Stimulated activated CD8-positive, alpha-beta memory T cell treated with anti-CD3 and anti-CD28 coated beads, Interleukin-7, amount 100 ng/mL, for 1 hour (primary cell): Measurements from ENCODE around the gene OCLN.
A peak's percentile ranks its signal among the peaks of the same experiment; 100 is the strongest.
"Not testable (repeated sequence)": the region's sequence is repeated elsewhere in the genome, so short reads cannot be mapped to it uniquely, and the experiment has no call there.

Experiments used
- DNase-seq, 2 donors: peaks; one replicate each; pipeline ENCODE4 v3.0.0-alpha.2; 2020; ENCODE audit warnings: low read depth in 2 of 2

The OCLN gene

DNA sequence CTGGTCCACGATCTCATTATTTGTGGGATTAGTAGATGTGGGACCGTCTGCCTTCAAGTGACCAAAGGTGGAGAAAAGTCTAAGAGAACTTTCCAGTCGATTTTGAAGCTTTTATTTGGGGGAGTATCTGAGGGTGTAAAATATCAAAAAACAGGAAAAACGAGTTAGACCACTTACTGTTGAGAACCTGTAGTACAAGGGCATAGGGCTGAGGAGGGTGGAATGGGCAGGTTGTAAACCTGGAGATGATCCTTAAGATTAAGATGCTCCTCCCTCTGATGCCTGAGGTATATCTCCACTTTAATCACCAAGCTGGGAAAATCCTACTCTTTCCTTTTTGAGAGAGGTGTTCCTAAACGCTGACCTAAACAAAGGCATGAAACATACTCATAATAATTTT lies 35.4 kb downstream of the OCLN start:
- no peak for DNase-seq

DNA sequence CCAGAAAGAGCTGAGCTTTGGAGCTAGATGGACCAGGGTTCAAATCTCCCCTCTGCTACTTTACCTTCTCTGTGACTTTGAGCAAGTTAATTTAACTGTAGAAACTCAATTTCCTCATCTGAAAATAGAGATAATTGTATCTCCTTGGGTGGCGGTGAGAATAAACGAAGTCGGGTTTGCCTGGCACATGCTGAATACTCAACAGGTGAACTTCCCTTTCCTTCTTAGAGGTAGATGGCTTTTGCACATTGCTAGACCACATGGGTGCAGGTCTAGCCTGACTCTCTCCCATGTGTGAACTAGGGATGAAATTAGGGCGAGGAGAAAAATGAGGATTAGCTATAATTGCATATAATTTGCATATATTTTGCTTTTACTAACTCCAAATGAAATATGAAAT lies 36.0 kb downstream of the OCLN start:
- DNase-seq = no peak

DNA sequence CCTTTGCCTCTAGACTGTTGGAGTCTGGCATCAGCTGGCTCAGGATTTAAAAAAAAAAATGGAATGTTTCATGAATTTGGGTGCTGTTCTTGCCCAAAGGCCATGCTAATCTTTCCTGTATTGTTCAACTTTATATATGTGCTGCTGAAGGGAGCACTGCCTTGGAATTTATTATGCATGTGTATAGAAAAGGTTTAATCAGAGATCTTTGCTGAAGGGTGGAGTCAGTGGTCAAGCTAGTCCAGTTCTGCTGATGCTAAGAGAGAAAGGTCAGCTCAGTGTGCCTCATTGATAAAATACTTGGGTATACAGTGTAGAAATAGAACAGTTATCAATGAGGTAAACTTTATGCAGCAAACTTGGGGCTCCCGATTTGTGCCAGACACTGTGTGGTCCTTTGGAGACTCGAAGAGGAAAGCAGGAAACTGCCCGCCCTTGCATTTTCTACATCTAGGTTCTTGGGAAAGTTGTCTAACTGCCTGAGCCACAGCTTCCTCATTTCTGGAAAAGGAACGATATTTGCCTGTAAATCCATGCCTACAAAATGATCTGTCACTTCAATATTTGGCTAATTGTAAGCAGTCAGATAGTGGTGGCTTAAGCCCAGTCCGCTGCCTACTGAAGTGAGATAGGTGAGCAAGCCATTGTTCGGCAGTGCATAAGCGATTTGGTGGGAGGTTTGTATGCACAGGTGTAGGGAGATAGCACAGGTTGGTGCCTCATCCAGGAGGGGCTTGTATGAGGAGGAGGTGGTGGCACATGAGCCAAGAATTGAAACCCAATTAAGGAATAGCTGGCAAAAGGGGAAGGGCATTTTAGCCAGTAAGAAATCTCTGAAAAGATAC lies 38.2 kb downstream of the OCLN start:
- no peak for DNase-seq

DNA sequence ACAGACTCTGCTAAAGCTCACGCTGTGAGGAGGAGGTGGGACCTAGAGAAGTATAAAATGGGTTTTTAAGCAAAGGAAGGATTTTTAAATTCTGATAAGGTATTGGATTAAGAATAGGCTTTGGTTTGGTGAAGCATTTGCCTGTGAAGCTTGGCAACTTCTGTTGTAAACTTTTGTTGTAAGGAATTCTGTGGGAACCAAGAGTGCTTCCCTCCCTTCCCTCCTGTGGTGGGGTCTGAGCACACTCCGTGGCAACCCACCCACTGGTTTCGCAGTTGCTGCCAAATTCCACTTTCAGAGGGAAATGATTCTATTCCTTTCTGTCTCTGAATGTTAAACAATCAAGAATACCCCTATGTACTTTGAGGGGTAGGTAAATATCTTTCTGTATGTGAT lies 38.8 kb downstream of the OCLN start:
- DNase-seq = no peak

DNA sequence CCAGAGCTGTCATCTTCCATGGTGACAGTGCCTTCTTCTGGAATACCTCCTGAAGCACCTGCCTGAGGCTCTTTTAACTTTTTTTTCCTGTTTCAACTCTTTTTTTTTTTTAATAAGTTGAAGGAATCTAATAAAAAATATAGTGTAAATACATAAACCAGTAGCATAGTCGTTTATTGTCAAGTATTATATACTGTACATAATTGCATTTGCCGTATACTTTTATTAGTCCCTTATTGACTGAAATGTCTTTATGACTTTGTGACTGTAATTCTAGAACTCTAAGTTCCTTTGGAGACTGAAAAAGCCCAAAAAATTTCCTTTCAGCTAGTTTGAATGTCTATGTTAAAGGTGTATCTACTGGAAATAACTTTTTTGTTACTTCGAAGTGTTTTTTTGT lies 45.3 kb downstream of the OCLN start:
- not testable (repeated sequence) for DNase-seq

DNA sequence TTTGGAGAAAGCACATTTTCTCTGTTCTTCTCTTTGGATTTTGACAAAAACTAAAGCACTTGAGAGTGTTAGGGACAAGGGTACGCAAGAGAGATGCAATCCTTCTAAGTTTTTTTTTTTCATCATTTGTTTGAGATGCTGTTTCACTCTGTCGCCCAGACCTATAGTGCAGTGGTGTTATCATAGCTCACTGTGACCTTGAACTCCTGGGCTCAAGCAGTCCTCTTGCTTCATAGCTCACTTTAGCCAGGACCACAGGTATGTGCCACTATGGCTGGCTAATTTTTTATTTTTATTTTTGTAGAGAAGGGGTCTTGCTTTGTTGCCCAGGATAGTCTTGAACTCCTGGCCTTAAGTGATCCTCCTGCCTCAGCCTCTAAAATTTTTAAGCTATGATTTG lies 46.1 kb downstream of the OCLN start:
- DNase-seq = not testable (repeated sequence)

DNA sequence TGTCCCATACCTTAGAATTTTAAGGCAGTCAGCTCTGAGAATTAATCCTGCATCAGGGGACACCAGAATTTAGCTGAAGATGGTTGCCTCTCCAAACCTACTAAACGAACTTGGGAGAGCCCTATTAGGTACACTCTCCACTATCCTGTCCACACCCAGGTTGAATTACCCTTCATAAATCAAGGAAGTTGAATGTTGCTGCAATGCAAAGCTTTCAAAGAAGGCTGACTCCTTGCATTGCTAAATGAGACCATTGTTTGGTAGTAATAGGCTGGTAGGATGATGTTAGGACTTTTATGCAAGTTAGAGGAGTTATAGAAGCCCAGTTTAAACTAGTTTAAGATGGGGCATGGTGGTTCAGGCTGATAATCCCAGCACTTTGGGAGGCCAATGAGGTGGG lies 48.8 kb downstream of the OCLN start:
- DNase-seq = not testable (repeated sequence)

DNA sequence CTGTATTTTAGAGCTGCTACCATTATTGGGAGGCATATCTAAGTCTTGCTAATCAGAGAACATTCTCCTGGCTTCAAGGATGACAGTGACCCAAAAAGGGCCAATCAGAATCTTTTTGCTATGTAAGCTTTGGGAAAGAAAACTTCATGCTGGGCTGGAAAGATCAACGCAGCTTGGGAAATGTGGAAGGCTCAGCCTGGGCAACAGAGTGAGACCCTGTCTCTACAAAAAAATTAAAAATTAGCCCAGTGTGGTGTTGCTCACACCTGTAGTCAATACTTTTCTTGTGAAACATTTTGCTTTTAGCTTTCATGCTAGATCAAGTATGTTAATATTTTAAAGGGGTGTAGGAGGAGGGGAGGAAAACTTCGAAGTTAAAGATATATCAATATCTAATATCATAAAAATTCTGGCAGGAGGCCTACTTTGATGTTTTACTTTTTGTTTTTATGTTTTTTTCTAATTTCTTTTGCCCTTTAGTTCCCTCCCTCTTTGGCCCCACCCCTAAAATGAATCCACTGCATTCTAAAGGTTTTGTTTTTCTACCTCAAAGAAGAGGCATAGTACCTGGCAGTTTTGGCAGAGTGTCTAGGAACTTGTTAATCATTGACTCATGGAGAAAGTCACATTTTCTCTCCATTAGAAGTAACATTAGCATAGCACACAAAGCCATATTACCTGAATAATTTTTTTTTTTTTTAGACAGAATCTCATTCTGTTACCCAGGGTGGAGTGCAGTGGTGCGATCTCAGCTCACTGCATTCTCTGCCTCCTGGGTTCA lies 50.4 kb downstream of the OCLN start:
- not testable (repeated sequence) for DNase-seq

DNA sequence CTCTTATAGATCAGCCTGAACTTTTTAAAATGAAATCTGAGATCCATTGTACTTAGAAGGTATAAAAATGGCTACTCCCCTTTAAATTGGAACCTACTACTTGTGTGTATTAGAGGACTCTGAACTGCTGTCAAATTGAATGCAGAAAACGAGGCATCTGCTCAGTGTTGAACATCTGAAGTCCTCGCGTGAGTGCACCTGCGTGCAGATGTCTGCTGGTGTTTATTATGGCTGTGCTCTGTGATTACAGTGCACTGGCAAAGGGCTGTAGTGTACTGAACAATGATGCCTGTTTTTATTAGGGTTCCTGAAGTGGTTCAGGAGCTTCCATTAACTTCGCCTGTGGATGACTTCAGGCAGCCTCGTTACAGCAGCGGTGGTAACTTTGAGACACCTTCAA lies 52.0 kb downstream of the OCLN start:
- not testable (repeated sequence) for DNase-seq

DNA sequence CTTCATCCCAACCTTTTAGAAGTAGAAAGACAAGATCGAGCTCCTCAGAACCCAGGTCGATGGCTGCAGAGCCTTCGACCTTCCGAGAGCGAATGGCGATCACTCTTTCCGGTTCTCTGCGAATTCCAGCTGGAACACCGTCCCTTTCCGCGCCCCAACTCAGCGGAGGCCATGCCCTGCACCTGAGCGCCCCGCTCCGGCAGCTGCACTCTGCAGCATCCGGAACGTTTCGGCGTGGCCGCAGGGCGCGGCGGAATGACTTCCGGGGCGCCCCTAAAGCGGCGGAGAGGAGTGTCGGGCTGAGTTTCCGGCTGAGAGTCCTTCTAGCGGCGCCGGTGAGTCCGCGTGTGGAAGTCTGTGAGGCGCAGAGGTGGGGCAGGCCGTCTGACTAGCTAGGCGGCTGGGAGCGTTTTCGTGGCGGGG lies 67.3 kb downstream of the OCLN start, which contains the start of gene GTF2H2C:
GTF2H2C (plus strand) TSS at position 284 of the 423 bp plus-strand sequence. CDS start 4,942 bp downstream, outside the sequence.
- DNase-seq = peak; percentile 40 to 52

DNA sequence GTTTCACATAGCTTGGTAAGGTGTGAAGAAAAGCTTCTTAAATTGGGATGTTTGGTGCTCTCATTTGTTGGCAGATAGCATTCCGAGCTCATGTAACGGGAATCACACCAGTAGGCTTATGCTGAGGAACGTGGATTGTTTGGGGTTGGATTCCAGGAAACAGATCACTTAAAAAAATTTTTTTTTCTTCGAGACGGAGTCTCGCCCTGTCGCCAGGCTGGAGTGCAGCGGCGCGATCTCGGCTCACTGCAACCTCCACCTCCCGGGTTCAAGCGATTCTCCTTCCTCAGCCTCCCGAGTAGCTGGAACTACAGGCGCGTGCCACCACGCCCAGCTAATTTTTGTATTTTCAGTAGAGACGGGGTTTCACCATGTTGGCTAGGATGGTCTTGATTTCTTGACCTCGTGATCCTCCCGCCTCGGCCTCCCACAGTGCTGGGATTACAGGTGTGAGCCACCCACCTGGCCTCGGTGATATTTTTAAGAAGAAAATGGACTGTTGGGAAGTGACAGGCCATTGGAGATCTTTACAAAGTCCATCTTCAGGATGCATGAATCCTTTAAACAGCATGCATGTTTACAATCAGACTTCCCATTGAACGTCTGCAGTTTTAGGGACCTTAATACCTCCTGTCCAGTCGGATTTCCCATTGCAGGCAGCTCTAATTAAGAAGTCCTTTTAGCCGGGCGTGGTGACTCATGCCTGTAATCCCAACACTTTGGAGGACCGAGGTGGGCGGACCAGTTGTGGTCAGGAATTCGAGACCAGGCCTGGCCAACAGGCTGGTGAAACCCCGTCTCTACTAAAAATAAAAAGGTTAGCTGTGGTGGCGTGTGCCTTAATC lies 68.2 kb downstream of the OCLN start:
- not testable (repeated sequence) for DNase-seq

DNA sequence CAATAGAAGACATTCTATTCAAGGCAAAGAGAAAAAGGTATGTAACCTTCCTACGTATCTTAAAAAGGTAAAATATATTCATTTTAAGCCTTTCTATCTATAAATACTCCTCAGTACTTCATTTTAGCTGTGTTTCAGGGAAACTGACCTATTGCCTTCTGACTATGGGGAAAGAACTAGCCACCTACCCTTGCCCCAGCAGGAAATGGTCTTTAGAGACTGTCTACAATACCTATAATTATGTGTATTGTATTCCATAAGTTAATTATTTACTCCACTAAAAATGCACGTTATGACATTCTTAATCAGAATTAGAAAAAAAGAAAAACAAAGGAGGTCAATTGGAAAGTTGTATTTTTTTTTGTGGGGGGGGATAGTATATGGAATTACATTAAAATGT lies 73.6 kb downstream of the OCLN start:
- not testable (repeated sequence) for DNase-seq

DNA sequence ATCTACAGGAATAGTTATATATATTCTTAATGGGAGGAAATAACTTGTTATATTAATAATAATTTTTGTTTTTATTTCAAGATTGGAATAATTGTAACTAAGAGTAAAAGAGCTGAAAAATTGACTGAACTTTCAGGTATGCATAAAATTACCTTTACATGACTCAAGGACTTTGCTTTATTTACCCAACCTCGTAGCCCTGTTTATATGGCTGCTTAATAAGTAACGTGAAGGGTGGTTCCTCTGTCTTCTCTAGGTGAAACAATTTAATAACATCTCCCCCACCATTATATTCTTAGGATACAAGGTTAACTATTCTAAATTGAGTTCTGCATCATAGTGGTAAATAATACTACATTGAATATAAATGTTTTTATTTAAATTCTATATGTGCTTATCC lies 75.5 kb downstream of the OCLN start:
- DNase-seq = not testable (repeated sequence)

DNA sequence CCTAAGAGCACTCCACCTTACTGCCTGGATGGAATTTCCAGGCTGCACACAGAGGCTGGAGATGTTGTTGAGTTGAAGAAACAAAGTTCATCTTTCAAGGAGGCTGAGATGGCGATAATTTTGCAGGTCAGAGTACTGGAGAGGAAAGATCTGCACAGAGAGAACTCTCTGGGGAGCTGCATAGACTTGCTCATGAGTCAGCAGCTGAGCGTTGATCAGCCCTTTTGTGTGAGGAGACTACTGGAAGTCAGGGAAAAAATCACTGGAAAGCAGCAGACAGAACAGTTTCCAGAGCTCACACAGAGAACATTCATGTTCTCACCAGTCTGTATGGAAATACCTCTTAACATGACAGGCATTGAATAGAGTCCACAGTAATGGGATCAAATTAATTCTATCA lies 90.8 kb downstream of the OCLN start:
- not testable (repeated sequence) for DNase-seq

DNA sequence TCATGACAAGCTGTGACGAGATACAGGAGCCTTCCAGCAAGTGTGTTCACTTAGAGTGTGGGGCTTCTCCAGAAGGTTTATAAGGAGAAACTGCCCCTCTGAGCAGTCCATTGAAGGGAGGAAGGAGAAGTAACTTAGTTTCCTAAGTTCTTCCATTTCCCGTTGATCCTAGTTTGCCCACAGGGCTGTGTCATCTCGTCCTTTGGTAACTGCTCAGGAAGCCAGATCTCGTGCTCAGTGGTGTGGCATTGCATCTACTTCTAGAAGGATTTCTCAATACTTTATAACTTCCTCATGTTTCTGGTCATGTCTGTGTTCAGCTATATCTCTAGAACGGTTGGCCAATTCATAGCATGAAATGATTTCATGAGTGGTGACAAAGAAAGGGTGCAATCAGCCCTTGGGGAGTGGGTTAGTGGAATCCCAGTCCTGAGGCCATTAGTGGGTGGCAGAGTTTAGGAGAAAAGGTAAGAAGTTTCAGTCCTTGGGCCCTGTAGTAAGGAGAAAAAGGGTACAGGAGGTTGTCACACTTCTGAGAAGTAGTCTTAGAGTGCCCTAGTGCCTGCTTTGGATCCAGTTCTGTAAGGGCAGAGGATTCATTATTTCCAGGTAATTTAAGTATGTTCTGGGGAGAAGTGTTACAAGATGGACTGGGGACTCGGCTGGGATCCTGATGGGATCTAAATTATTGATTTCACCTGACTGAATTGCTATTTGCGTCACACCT lies 103.7 kb downstream of the OCLN start:
- DNase-seq = not testable (repeated sequence)

DNA sequence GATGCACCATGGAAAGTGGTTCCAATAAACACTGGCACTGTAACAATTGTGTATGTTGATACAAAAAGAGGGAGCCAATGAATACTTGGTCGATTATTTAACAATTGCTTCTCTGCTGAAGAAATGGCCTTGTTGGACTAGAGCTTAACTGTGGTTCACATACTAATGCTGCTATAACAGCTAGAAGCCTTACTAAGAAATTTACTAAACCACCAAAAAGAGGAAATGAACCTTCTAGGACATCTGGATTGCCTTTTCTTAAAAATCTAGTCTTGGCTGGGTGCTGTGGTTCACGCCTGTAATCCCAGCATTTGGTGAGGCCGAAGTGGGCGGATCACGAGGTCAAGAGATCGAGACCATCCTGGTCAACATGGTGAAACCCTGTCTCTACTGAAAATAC lies 109.4 kb downstream of the OCLN start:
- not testable (repeated sequence) for DNase-seq

DNA sequence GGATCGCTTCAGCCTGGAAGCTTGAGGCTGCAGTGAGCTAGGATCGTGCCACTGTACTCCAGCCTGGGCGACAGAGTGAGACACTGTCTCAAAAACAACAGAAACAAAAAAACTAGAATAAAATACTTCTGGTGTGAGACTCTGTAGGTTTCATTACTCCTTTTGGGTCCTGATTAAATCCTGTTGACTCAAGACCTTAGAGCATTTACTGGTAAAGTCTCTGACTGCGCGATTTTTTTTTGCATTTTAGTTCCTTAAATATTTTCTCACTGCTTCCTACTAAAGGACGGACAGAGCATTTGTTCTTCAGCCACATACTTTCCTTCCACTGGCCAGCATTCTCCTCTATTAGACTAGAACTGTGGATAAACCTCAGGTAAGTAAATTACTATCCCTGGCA lies 114.2 kb downstream of the OCLN start:
- DNase-seq = not testable (repeated sequence)
